K562 (cell line): ENCODE data around the gene ECM1. TPM values are rescaled to one million over a fixed set of nuclear protein-coding genes. Genes with fewer than 3 reads are reported as not detected.

Experiments
- ARID1B ChIP-seq: fragments of 450-650 bp; IDR thresholded peaks from 2 replicates; pipeline ENCODE4 v1.6.1; 2016; ENCODE audit warnings: antibody characterized with exemption, mild to moderate bottlenecking, inconsistent platforms
- C11orf30 ChIP-seq: fragments of 450-650 bp; IDR thresholded peaks from 2 replicates; pipeline ENCODE4 v1.6.1; 2016; ENCODE audit warnings: low read depth, mild to moderate bottlenecking
- CBX1 ChIP-seq: sonication (generic); IDR thresholded peaks from 2 replicates; pipeline ENCODE4 v1.6.1; 2016; ENCODE audit warnings: antibody characterized with exemption, low read depth, mild to moderate bottlenecking
- CCAR2 ChIP-seq: fragments of 200-400 bp; formaldehyde crosslinking; IDR thresholded peaks from 2 replicates; pipeline ENCODE4 v1.6.1; 2017; ENCODE audit warnings: mild to moderate bottlenecking, low read depth, low read length
- ETV5 ChIP-seq: sonication (generic); formaldehyde crosslinking; IDR thresholded peaks from 2 replicates; pipeline ENCODE4 v1.4.0; 2020; ENCODE audit warnings: low read depth, mild to moderate bottlenecking, missing genetic modification reagents
- FOXA1 ChIP-seq: fragments of 450-650 bp; IDR thresholded peaks from 2 replicates; pipeline ENCODE4 v1.6.1; 2016; ENCODE audit warnings: mild to moderate bottlenecking, borderline replicate concordance
- FOXK2 ChIP-seq, 2 experiments: fragments of 450-650 bp; IDR thresholded peaks in 1 of 2; conservative IDR thresholded peaks in 1 of 2; 2 replicates each; pipeline ENCODE4 v1.6.1; 2016; ENCODE audit warnings: low read depth in 2 of 2, mild to moderate bottlenecking in 1 of 2
- FOXP1 ChIP-seq: sonication (generic); formaldehyde crosslinking; IDR thresholded peaks from 2 replicates; pipeline ENCODE4 v1.8.0; 2022; ENCODE audit warnings: mild to moderate bottlenecking, missing genetic modification reagents
- GABPA ChIP-seq: fragments of 200-800 bp; sonication (Bioruptor generic); conservative IDR thresholded peaks from 2 replicates; pipeline ENCODE4 v1.6.1; 2016; ENCODE audit warnings: low read depth, missing genetic modification characterization, missing compliant biosample characterization
- KLF16 ChIP-seq: IDR thresholded peaks from 2 replicates; pipeline ENCODE4 v1.6.1; 2016; ENCODE audit warnings: antibody characterized with exemption
- MEIS2 ChIP-seq: fragments of 450-650 bp; IDR thresholded peaks from 2 replicates; pipeline ENCODE4 v1.6.1; 2014; ENCODE audit warnings: mild to moderate bottlenecking; ENCODE audit not compliant: partially characterized antibody
- NR2C2 ChIP-seq, 2 experiments: fragments of 200-800 bp in 1 of 2; sonication (Bioruptor generic) in 1 of 2; sonication (generic) in 1 of 2; formaldehyde crosslinking in 1 of 2; IDR thresholded peaks; 2 replicates each; pipeline versions ENCODE4 v1.6.1 to v1.8.0; 2016 to 2022; ENCODE audit warnings: mild to moderate bottlenecking in 1 of 2, missing compliant biosample characterization in 1 of 2, missing genetic modification characterization in 1 of 2, missing genetic modification reagents in 1 of 2
- POLR2AphosphoS2 ChIP-seq: IDR thresholded peaks from 2 replicates; pipeline ENCODE4 v1.6.1; 2012; ENCODE audit warnings: low read length, improper control_type of control experiment
- SAFB2 ChIP-seq: fragments of 200-400 bp; formaldehyde crosslinking; IDR thresholded peaks from 2 replicates; pipeline ENCODE4 v1.6.1; 2018; ENCODE audit warnings: borderline replicate concordance, low read length, low read depth, moderate library complexity; ENCODE audit not compliant: severe bottlenecking
- SLC30A9 ChIP-seq: fragments of 250-450 bp; sonication (Bioruptor Pico); IDR thresholded peaks from 2 replicates; pipeline ENCODE4 v1.8.0; 2022; ENCODE audit warnings: mild to moderate bottlenecking, moderate library complexity
- SMAD4 ChIP-seq: fragments of 250-450 bp; sonication (Bioruptor Pico); conservative IDR thresholded peaks from 2 replicates; pipeline ENCODE4 v1.8.0; 2021; ENCODE audit warnings: inconsistent platforms, mild to moderate bottlenecking, moderate library complexity
- SMARCA5 ChIP-seq: fragments of 450-650 bp; IDR thresholded peaks from 2 replicates; pipeline ENCODE4 v1.6.1; 2016
- SOX6 ChIP-seq: fragments of 450-650 bp; IDR thresholded peaks from 2 replicates; pipeline ENCODE4 v1.6.1; 2014; ENCODE audit warnings: mild to moderate bottlenecking
- SREBF2 ChIP-seq: sonication (generic); formaldehyde crosslinking; IDR thresholded peaks from 2 replicates; pipeline ENCODE4 v1.4.0; 2020; ENCODE audit warnings: mild to moderate bottlenecking, missing genetic modification reagents
- ZBED1 ChIP-seq: IDR thresholded peaks from 2 replicates; pipeline ENCODE4 v1.6.1; 2014
- ZBTB17 ChIP-seq: fragments of 450-650 bp; formaldehyde crosslinking; IDR thresholded peaks from 2 replicates; pipeline ENCODE4 v1.4.0; 2020; ENCODE audit warnings: mild to moderate bottlenecking
- ZNF311 ChIP-seq: fragments of 250-450 bp; sonication (Bioruptor Pico); IDR thresholded peaks from 2 replicates; pipeline ENCODE4 v1.4.0; 2020; ENCODE audit warnings: mild to moderate bottlenecking, moderate library complexity
- polyA plus RNA-seq, 8 experiments: library from polyadenylated mRNA; depleted of rRNA in 4 of 8; stranded (reverse) in 5 of 8; unstranded in 3 of 8; fragments of >200 nt; fragmentation: Nextera tagmentation in 2 of 8; fragmentation: Illumina TruSeq in 1 of 8; extraction: Ambion mirVana in 2 of 8; extraction: Trizol in 1 of 8; gene quantifications; 2 replicates each; pipeline versions ENCODE4 v1.2.1 to v1.2.3, GENCODE V29; 2011 to 2014; ENCODE audit warnings: inconsistent platforms in 1 of 8, missing spikeins in 1 of 8
- total RNA-seq, 7 experiments: library from RNA; depleted of rRNA in 6 of 7; stranded (reverse); fragments of >200 nt in 6 of 7; fragmentation: Illumina TruSeq in 2 of 7; extraction: Trizol in 2 of 7; gene quantifications; 2 replicates each; pipeline versions ENCODE4 v1.2.1 to v1.2.3, GENCODE V29; 2011 to 2021; ENCODE audit warnings: low replicate concordance in 1 of 7
- TF ChIP-seq, protein P1 (sequence below), 2 experiments: fragments of 450-650 bp in 1 of 2; IDR thresholded peaks; 2 replicates each; pipeline ENCODE4 v1.6.1; 2011 to 2017; ENCODE audit warnings: low read depth in 2 of 2, antibody characterized with exemption in 1 of 2, borderline replicate concordance in 1 of 2, low read length in 1 of 2, mild to moderate bottlenecking in 1 of 2, mixed read lengths in 1 of 2; ENCODE audit not compliant: control insufficient read depth in 1 of 2
- TF ChIP-seq, protein P2 (sequence below): fragments of 200-800 bp; sonication (Bioruptor generic); IDR thresholded peaks from 2 replicates; pipeline ENCODE4 v1.6.1; 2017; ENCODE audit warnings: missing genetic modification characterization, missing compliant biosample characterization
- TF ChIP-seq, protein P3 (sequence below): fragments of 250-450 bp; sonication (Bioruptor Pico); IDR thresholded peaks from 2 replicates; pipeline ENCODE4 v1.8.0; 2022; ENCODE audit warnings: moderate library complexity, mild to moderate bottlenecking, inconsistent platforms

ECM1 gene
- total and polyA plus RNA-seq, 9 of the 15 experiments (the other 6 are each of a cell fraction or from before 2014, with no cell fraction given) = 6.6 to 52.2 (median 12.8) TPM

DNA sequence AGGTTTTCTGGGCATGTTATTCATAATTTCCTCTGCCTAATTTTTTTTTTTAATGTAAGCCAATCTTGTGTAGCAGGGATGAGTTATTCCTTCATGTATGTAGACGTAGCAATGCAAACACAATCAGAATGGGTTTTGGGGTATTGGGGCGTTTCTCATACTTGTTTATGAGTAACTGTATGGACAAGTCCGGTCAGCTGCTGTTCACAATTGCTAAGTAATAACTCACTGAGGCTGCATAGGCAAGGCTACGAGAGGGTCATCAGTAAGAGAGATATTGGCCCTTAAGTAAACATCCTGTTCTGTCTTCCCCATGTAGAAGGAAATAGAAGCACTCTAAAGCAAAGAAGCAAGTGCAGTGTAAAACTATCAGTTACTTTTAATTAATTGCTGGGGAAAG lies 30.2 kb upstream of the ECM1 start (continued):
- peak; percentile 79 for TF ChIP-seq FOXA1
- no peak for TF ChIP-seq ETV5
- TF ChIP-seq FOXP1 (CRISPR knock-in tag) = no peak
- no peak for TF ChIP-seq CCAR2
- no peak for TF ChIP-seq SAFB2
- TF ChIP-seq POLR2AphosphoS2 = peak; percentile 61; the same call in 1 of the 2 replicates
- TF ChIP-seq ZBTB17 (CRISPR knock-in tag) = no peak
- TF ChIP-seq CBX1 = no peak
- TF ChIP-seq ZNF311 = no peak
- 0 out of 2 replicates have a peak, but pooled peaks have one; percentile 26 for TF ChIP-seq ARID1B
- TF ChIP-seq SOX6 = 0 out of 2 replicates have a peak, but pooled peaks have one; percentile 13
- no peak for TF ChIP-seq KLF16
- TF ChIP-seq SREBF2 (CRISPR knock-in tag) = no peak
- no peak for TF ChIP-seq SMARCA5
- no peak for TF ChIP-seq NR2C2 (CRISPR knock-in tag; IDR thresholded peaks at IDR 0.05)
- peak; percentile 25; the same call in 1 of the 2 replicates for TF ChIP-seq NR2C2 (tag; IDR thresholded peaks at IDR 0.05)
- peak in 1 of 2 experiments; percentile 36; a peak in 1 of 4 replicates for TF ChIP-seq FOXK2 (conservative IDR thresholded peaks at IDR 0.05 in 1 of 2, IDR thresholded peaks at IDR 0.05 in 1 of 2; ENCODE audit: low read depth in 2 of 2)
- TF ChIP-seq GABPA (tag) = 0 out of 2 replicates have a peak, but pooled peaks have one; percentile 26
- TF ChIP-seq, protein P1, sequence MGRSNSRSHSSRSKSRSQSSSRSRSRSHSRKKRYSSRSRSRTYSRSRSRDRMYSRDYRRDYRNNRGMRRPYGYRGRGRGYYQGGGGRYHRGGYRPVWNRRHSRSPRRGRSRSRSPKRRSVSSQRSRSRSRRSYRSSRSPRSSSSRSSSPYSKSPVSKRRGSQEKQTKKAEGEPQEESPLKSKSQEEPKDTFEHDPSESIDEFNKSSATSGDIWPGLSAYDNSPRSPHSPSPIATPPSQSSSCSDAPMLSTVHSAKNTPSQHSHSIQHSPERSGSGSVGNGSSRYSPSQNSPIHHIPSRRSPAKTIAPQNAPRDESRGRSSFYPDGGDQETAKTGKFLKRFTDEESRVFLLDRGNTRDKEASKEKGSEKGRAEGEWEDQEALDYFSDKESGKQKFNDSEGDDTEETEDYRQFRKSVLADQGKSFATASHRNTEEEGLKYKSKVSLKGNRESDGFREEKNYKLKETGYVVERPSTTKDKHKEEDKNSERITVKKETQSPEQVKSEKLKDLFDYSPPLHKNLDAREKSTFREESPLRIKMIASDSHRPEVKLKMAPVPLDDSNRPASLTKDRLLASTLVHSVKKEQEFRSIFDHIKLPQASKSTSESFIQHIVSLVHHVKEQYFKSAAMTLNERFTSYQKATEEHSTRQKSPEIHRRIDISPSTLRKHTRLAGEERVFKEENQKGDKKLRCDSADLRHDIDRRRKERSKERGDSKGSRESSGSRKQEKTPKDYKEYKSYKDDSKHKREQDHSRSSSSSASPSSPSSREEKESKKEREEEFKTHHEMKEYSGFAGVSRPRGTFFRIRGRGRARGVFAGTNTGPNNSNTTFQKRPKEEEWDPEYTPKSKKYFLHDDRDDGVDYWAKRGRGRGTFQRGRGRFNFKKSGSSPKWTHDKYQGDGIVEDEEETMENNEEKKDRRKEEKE (IDR thresholded peaks at IDR 0.05; ENCODE audit: borderline replicate concordance in 1 of 2, control insufficient read depth in 1 of 2, low read depth in 2 of 2, low read length in 1 of 2) = no peak
- TF ChIP-seq ZBED1 = no peak
- no peak for TF ChIP-seq C11orf30
- TF ChIP-seq SMAD4 (CRISPR knock-in tag) = no peak
- TF ChIP-seq, protein P2, sequence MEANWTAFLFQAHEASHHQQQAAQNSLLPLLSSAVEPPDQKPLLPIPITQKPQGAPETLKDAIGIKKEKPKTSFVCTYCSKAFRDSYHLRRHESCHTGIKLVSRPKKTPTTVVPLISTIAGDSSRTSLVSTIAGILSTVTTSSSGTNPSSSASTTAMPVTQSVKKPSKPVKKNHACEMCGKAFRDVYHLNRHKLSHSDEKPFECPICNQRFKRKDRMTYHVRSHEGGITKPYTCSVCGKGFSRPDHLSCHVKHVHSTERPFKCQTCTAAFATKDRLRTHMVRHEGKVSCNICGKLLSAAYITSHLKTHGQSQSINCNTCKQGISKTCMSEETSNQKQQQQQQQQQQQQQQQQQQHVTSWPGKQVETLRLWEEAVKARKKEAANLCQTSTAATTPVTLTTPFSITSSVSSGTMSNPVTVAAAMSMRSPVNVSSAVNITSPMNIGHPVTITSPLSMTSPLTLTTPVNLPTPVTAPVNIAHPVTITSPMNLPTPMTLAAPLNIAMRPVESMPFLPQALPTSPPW (CRISPR knock-in tag) = no peak
- no peak for TF ChIP-seq SLC30A9 (CRISPR knock-in tag)
- peak; percentile 66 for TF ChIP-seq MEIS2
- TF ChIP-seq, protein P3, sequence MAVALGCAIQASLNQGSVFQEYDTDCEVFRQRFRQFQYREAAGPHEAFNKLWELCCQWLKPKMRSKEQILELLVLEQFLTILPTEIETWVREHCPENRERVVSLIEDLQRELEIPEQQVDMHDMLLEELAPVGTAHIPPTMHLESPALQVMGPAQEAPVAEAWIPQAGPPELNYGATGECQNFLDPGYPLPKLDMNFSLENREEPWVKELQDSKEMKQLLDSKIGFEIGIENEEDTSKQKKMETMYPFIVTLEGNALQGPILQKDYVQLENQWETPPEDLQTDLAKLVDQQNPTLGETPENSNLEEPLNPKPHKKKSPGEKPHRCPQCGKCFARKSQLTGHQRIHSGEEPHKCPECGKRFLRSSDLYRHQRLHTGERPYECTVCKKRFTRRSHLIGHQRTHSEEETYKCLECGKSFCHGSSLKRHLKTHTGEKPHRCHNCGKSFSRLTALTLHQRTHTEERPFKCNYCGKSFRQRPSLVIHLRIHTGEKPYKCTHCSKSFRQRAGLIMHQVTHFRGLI (CRISPR knock-in tag) = no peak
